K562 (cell line): Measurements from ENCODE around the gene RINT1. TPM values are rescaled to one million over a fixed set of nuclear protein-coding genes. Genes with fewer than 3 reads are reported as not detected.

Experiments
- ARID2 ChIP-seq: fragments of 450-650 bp; IDR thresholded peaks from 2 replicates; pipeline ENCODE4 v1.6.1; 2017; ENCODE audit warnings: antibody characterized with exemption, mild to moderate bottlenecking
- BACH1 ChIP-seq: fragments of 200-800 bp; sonication (Bioruptor generic); IDR thresholded peaks from 2 replicates; pipeline ENCODE4 v1.6.1; 2016; ENCODE audit warnings: missing genetic modification characterization, missing compliant biosample characterization
- BHLHE40 ChIP-seq: IDR thresholded peaks from 2 replicates; pipeline ENCODE4 v1.6.1; 2011; ENCODE audit warnings: low read length, improper control_type of control experiment
- BRF2 ChIP-seq: IDR thresholded peaks from 3 replicates; pipeline ENCODE4 v1.6.1; 2011; ENCODE audit warnings: borderline replicate concordance, mild to moderate bottlenecking; ENCODE audit not compliant: insufficient read length, insufficient read depth
- HMG20A ChIP-seq: fragments of 450-650 bp; formaldehyde crosslinking; conservative IDR thresholded peaks from 2 replicates; pipeline ENCODE4 v1.4.0; 2020; ENCODE audit warnings: mild to moderate bottlenecking, mixed read lengths
- JUN ChIP-seq, 2 experiments: sonication (generic) in 1 of 2; formaldehyde crosslinking in 1 of 2; IDR thresholded peaks; 2 replicates each; pipeline versions ENCODE4 v1.6.1 to v1.8.0; 2012 to 2022; ENCODE audit warnings: borderline replicate concordance in 2 of 2, mild to moderate bottlenecking in 2 of 2, improper control_type of control experiment in 1 of 2, low read depth in 1 of 2, low read length in 1 of 2, missing genetic modification reagents in 1 of 2
- KDM1A ChIP-seq, 2 experiments: fragments of 450-650 bp; IDR thresholded peaks; 2 replicates each; pipeline ENCODE4 v1.6.1; 2016; ENCODE audit warnings: mild to moderate bottlenecking in 2 of 2
- KLF6 ChIP-seq: fragments of 250-450 bp; sonication (Bioruptor Pico); IDR thresholded peaks from 2 replicates; pipeline ENCODE4 v1.4.0; 2020; ENCODE audit warnings: mild to moderate bottlenecking, moderate library complexity, borderline replicate concordance
- LCOR ChIP-seq: sonication (generic); formaldehyde crosslinking; IDR thresholded peaks from 2 replicates; pipeline ENCODE4 v1.8.0; 2022; ENCODE audit warnings: mild to moderate bottlenecking, missing genetic modification reagents
- MNT ChIP-seq, 2 experiments: fragments of 450-650 bp; conservative IDR thresholded peaks; 2 replicates each; pipeline ENCODE4 v1.6.1; 2017; ENCODE audit warnings: mild to moderate bottlenecking in 2 of 2, moderate library complexity in 2 of 2
- RBM34 ChIP-seq: fragments of 200-400 bp; formaldehyde crosslinking; IDR thresholded peaks from 2 replicates; pipeline ENCODE4 v1.6.1; 2018; ENCODE audit warnings: low read length, borderline replicate concordance; ENCODE audit not compliant: insufficient read depth
- SMC3 ChIP-seq: conservative IDR thresholded peaks from 2 replicates; pipeline ENCODE4 v1.6.1; 2011; ENCODE audit warnings: low read depth, low read length, improper control_type of control experiment; ENCODE audit not compliant: insufficient read depth
- SRSF7 ChIP-seq: fragments of 200-400 bp; formaldehyde crosslinking; optimal IDR thresholded peaks from 2 replicates; pipeline ENCODE3; 2017; ENCODE audit warnings: mild to moderate bottlenecking, low read depth, low read length
- ZBTB8A ChIP-seq: fragments of 450-650 bp; IDR thresholded peaks from 2 replicates; pipeline ENCODE4 v1.6.1; 2018; ENCODE audit warnings: mild to moderate bottlenecking, moderate library complexity; ENCODE audit not compliant: partially characterized antibody
- ZNF507 ChIP-seq: conservative IDR thresholded peaks from 2 replicates; pipeline ENCODE4 v1.6.1; 2017; ENCODE audit warnings: missing genetic modification characterization, missing compliant biosample characterization
- ZNF77 ChIP-seq: fragments of 250-450 bp; sonication (Bioruptor Pico); IDR thresholded peaks from 2 replicates; pipeline ENCODE4 v1.5.0; 2020
- ZNF785 ChIP-seq: fragments of 250-450 bp; sonication (Bioruptor Pico); IDR thresholded peaks from 2 replicates; pipeline ENCODE4 v1.4.0; 2020; ENCODE audit warnings: mild to moderate bottlenecking
- polyA plus RNA-seq, 8 experiments: library from polyadenylated mRNA; depleted of rRNA in 4 of 8; stranded (reverse) in 5 of 8; unstranded in 3 of 8; fragments of >200 nt; fragmentation: Nextera tagmentation in 2 of 8; fragmentation: Illumina TruSeq in 1 of 8; extraction: Ambion mirVana in 2 of 8; extraction: Trizol in 1 of 8; gene quantifications; 2 replicates each; pipeline versions ENCODE4 v1.2.1 to v1.2.3, GENCODE V29; 2011 to 2014; ENCODE audit warnings: inconsistent platforms in 1 of 8, missing spikeins in 1 of 8
- total RNA-seq, 7 experiments: library from RNA; depleted of rRNA in 6 of 7; stranded (reverse); fragments of >200 nt in 6 of 7; fragmentation: Illumina TruSeq in 2 of 7; extraction: Trizol in 2 of 7; gene quantifications; 2 replicates each; pipeline versions ENCODE4 v1.2.1 to v1.2.3, GENCODE V29; 2011 to 2021; ENCODE audit warnings: low replicate concordance in 1 of 7
- TF ChIP-seq, protein P1 (sequence below), 2 experiments: fragments of 450-650 bp in 1 of 2; sonication (generic) in 1 of 2; formaldehyde crosslinking in 1 of 2; IDR thresholded peaks in 1 of 2; conservative IDR thresholded peaks in 1 of 2; 2 replicates each; pipeline versions ENCODE4 v1.6.1 to v1.8.1; 2016 to 2023; ENCODE audit warnings: mild to moderate bottlenecking in 2 of 2, moderate library complexity in 2 of 2, inconsistent platforms in 1 of 2, missing genetic modification reagents in 1 of 2
- TF ChIP-seq, protein P2 (sequence below): fragments of 450-650 bp; IDR thresholded peaks from 2 replicates; pipeline ENCODE4 v1.6.1; 2016
- TF ChIP-seq, protein P3 (sequence below): sonication (generic); formaldehyde crosslinking; IDR thresholded peaks from 2 replicates; pipeline ENCODE4 v1.8.1; 2022; ENCODE audit warnings: missing genetic modification reagents

The RINT1 gene
- total and polyA plus RNA-seq, 9 of the 15 experiments (the other 6 are each of a cell fraction or from before 2014, with no cell fraction given): 21.3 to 74.3 (median 27.4) TPM

DNA sequence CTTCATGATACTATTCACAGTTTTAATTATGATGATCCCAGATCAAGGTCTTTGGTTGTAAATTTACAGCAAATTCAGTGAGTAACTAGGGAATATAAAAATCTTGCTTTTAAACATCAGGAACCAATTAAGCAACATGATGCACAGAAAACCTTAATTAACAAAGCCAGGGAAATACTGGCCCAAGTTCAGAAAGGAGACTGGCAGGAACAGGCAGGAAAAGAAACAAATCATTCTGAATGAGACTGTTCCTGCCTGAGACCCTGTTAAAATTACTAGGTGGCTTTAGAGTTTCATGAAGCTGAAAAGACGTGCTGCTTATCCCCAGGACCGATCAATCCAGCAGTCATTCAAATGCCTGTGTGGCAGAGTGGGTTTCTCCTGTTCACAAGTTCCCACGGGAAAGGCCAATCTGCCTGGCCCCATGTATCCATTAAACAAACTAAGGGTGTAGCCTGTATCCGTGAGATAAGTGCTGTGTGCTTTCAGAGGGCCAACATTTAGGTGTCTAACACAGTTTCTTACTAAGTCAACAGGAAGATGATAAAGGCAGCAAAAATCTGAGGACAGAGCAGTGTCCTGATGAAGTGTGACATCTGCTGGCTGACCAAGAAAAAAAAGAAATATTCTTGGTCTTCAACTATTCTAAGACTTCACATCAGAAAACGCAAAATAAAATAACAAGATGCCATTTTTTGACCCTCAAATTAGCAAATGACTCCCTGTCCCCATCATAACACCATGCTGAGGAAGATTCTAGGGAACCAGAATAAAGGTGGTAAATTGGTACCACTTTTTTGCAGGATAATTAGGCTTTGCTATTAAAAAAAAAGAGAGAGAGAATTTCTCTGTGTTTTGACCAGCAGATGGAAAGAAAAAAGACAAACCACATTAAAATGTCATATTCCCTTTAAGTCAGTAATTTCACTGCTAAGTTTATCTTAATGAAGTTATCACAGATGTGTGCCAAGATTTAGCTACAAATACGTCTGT, 44.1 kb upstream of the RINT1 start (continued):
- TF ChIP-seq, protein P1, sequence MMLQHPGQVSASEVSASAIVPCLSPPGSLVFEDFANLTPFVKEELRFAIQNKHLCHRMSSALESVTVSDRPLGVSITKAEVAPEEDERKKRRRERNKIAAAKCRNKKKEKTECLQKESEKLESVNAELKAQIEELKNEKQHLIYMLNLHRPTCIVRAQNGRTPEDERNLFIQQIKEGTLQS (IDR thresholded peaks at IDR 0.05): no peak
- TF ChIP-seq, protein P1 (CRISPR knock-in tag; conservative IDR thresholded peaks at IDR 0.05): no peak
- TF ChIP-seq, protein P2, sequence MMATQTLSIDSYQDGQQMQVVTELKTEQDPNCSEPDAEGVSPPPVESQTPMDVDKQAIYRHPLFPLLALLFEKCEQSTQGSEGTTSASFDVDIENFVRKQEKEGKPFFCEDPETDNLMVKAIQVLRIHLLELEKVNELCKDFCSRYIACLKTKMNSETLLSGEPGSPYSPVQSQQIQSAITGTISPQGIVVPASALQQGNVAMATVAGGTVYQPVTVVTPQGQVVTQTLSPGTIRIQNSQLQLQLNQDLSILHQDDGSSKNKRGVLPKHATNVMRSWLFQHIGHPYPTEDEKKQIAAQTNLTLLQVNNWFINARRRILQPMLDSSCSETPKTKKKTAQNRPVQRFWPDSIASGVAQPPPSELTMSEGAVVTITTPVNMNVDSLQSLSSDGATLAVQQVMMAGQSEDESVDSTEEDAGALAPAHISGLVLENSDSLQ: peak; percentile 85
- TF ChIP-seq, protein P3, sequence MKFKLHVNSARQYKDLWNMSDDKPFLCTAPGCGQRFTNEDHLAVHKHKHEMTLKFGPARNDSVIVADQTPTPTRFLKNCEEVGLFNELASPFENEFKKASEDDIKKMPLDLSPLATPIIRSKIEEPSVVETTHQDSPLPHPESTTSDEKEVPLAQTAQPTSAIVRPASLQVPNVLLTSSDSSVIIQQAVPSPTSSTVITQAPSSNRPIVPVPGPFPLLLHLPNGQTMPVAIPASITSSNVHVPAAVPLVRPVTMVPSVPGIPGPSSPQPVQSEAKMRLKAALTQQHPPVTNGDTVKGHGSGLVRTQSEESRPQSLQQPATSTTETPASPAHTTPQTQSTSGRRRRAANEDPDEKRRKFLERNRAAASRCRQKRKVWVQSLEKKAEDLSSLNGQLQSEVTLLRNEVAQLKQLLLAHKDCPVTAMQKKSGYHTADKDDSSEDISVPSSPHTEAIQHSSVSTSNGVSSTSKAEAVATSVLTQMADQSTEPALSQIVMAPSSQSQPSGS: no peak
- TF ChIP-seq RBM34: no peak
- no peak for TF ChIP-seq ZNF77 (CRISPR knock-in tag)
- peak; percentile 45; the same call in 1 of the 2 replicates for TF ChIP-seq ARID2
- peak; percentile 10; the same call in 1 of the 2 replicates for TF ChIP-seq JUN (IDR thresholded peaks at IDR 0.05; ENCODE audit: borderline replicate concordance, low read depth, low read length)
- TF ChIP-seq JUN (CRISPR knock-in tag; IDR thresholded peaks at IDR 0.05; ENCODE audit: borderline replicate concordance): no peak
- TF ChIP-seq KLF6 (CRISPR knock-in tag): no peak
- no peak for TF ChIP-seq ZBTB8A
- TF ChIP-seq ZNF507 (tag): no peak
- TF ChIP-seq BACH1 (tag): no peak
- TF ChIP-seq KDM1A (IDR thresholded peaks at IDR 0.05): peak; percentile 14 to 72; a peak in 3 of 4 replicates
- peak; percentile 49 for TF ChIP-seq SMC3
- TF ChIP-seq BHLHE40: 0 out of 2 replicates have a peak, but pooled peaks have one; percentile 26
- TF ChIP-seq BRF2: no peak
- no peak for TF ChIP-seq SRSF7
- TF ChIP-seq MNT (conservative IDR thresholded peaks at IDR 0.05): peak in 1 of 2 experiments; percentile 39; a peak in 1 of 4 replicates
- no peak for TF ChIP-seq HMG20A (CRISPR knock-in tag)
- TF ChIP-seq LCOR: no peak
- no peak for TF ChIP-seq ZNF785 (CRISPR knock-in tag)
